ENCODE data around the gene EPAS1. TPM values are rescaled to one million over a fixed set of nuclear protein-coding genes. Genes with fewer than 3 reads are reported as not detected.

EPAS1 gene
- total and polyA plus RNA-seq, 2 of the 8 experiments (the other 6 are each of a cell fraction or from before 2014, with no cell fraction given): 2.0 to 4.9 TPM

DNA sequence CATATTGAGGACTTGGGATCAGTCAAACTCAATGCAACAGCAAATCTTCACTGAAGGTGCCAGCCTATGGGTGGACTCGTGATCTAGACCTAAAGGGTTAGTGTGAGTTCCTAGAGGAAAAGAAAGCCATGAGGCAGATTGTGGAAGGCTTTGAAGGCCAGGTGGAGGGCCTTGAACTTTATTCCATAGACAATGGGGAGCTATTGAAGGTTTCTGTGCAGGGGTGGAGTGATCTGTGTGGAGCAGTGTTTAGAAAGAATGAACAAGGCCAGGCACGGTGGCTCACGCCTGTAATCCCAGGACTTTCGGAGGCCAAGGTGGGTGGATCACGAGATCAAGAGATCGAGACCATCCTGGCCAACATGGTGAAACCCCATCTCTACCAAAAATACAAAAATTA lies 61.5 kb downstream of the EPAS1 start:
- H2BK20ac ChIP-seq (ENCODE audit: low read length): no peak overlapping the region
- no peak overlapping the region for H3K56ac ChIP-seq (replicated peaks; ENCODE audit: insufficient read length, low read depth, low read length)
- H3K23ac ChIP-seq (ENCODE audit: insufficient read length): no peak overlapping the region
- H2BK15ac ChIP-seq (ENCODE audit: low read length): no peak overlapping the region
- no peaks in the 10 kb centered on the region for H3K9me3 ChIP-seq (ENCODE audit: insufficient read depth in 2 of 2, low read depth in 1 of 2, low read length in 1 of 2)
- no peak overlapping the region for H2BK12ac ChIP-seq (ENCODE audit: low read depth, low read length)
- H2BK120ac ChIP-seq (replicated peaks; ENCODE audit: low read depth, low read length): no peak overlapping the region
- H3K4me3 ChIP-seq (ENCODE audit: extremely low read depth in 1 of 4, insufficient read depth in 2 of 4, low read depth in 3 of 4, low read length in 4 of 4): no peak overlapping the region
- no peak overlapping the region for H2BK5ac ChIP-seq (ENCODE audit: low read depth, low read length)
- CTCF ChIA-PET (ENCODE audit: partially characterized antibody): interaction anchor here (0.7 to 6.8 kb wide), 3 partner anchors 9 to 20 kb away, joined by 3 to 52 read pairs (median 3); no protein-coding TSS in a partner anchor
- no peaks in the 10 kb centered on the region for H4K20me1 ChIP-seq (replicated peaks in 1 of 2; ENCODE audit: control insufficient read depth in 1 of 2, insufficient read depth in 2 of 2, low read length in 2 of 2)
- H3K18ac ChIP-seq (ENCODE audit: extremely low read depth, low read length): no peak overlapping the region
- no peak for DNase-seq (ENCODE audit: low read depth in 1 of 2, low spot score in 2 of 2)
- no peaks in the 10 kb centered on the region for H3K23me2 ChIP-seq (ENCODE audit: low read depth, low read length)
- no peak overlapping the region for H4K5ac ChIP-seq (ENCODE audit: insufficient read length, low read depth, low read length)
- no peak overlapping the region for H3K9ac ChIP-seq (replicated peaks in 1 of 4; ENCODE audit: extremely low read depth in 1 of 4, low read depth in 3 of 4, low read length in 3 of 4)
- no peak overlapping the region for H4K91ac ChIP-seq (replicated peaks; ENCODE audit: insufficient read length, low read length)
- no peak for FAIRE-seq
- POLR2A ChIA-PET (ENCODE audit: partially characterized antibody): no interaction called here
- no peak overlapping the region for H2AK5ac ChIP-seq (ENCODE audit: low read depth, low read length)
- H3K36me3 ChIP-seq (ENCODE audit: control insufficient read depth in 2 of 4, insufficient read depth in 4 of 4, low read length in 3 of 4): no peaks in the 10 kb centered on the region
- no peaks in the 10 kb centered on the region for H3K27me3 ChIP-seq (replicated peaks in 1 of 4; ENCODE audit: control insufficient read depth in 3 of 4, extremely low read depth in 1 of 4, insufficient read depth in 3 of 4, low read length in 3 of 4)
- H3K4me1 ChIP-seq (replicated peaks in 1 of 4; ENCODE audit: control insufficient read depth in 3 of 4, insufficient read depth in 4 of 4, low read length in 3 of 4): no peaks in the 10 kb centered on the region
- 90% methylated on average over 6 of the region's 6 CpGs; no CpG with 5 or more reads in 1 of the 2 experiments for WGBS, 2 experiments (ENCODE audit: extremely low coverage in 1 of 2, insufficient coverage in 1 of 2, insufficient read length in 1 of 2, insufficient replicate concordance in 2 of 2, low coverage in 1 of 2, low lambda C conversion rate in 2 of 2, missing lambda C conversion rate in 1 of 2)
- no peak overlapping the region for H3K27ac ChIP-seq (ENCODE audit: low read depth, low read length)
- no peak overlapping the region for H2AFZ ChIP-seq (ENCODE audit: low read length)
- no peaks in the 10 kb centered on the region for H3K79me2 ChIP-seq (ENCODE audit: control insufficient read depth in 1 of 2, insufficient read depth in 2 of 2, low read length in 2 of 2)
- H3K14ac ChIP-seq (ENCODE audit: insufficient read length): no peak overlapping the region
- H3K4me2 ChIP-seq (ENCODE audit: insufficient read depth in 1 of 2, low read depth in 2 of 2, low read length in 2 of 2): no peak overlapping the region
- no peak overlapping the region for H3K4ac ChIP-seq (replicated peaks; ENCODE audit: insufficient read length, low read depth, low read length)
- H4K8ac ChIP-seq (ENCODE audit: extremely low read depth, insufficient read depth, low read length): no peak overlapping the region
- no peaks in the 10 kb centered on the region for H3K79me1 ChIP-seq (ENCODE audit: low read depth, low read length)
- TF ChIP-seq, protein P1, sequence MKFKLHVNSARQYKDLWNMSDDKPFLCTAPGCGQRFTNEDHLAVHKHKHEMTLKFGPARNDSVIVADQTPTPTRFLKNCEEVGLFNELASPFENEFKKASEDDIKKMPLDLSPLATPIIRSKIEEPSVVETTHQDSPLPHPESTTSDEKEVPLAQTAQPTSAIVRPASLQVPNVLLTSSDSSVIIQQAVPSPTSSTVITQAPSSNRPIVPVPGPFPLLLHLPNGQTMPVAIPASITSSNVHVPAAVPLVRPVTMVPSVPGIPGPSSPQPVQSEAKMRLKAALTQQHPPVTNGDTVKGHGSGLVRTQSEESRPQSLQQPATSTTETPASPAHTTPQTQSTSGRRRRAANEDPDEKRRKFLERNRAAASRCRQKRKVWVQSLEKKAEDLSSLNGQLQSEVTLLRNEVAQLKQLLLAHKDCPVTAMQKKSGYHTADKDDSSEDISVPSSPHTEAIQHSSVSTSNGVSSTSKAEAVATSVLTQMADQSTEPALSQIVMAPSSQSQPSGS (IDR thresholded peaks at IDR 0.05; ENCODE audit: low read length): no peak
- TF ChIP-seq SP4 (IDR thresholded peaks at IDR 0.05; ENCODE audit: low read length) (no peak), EP300 (IDR thresholded peaks at IDR 0.05; ENCODE audit: borderline replicate concordance in 1 of 2, low read depth in 2 of 2, low read length in 2 of 2) (no peak), CHD1 (IDR thresholded peaks at IDR 0.05; ENCODE audit: low read depth, low read length) (no peak), EZH2 (IDR thresholded peaks at IDR 0.05; ENCODE audit: low read depth, low read length, severe bottlenecking) (no peak), RAD21 (IDR thresholded peaks at IDR 0.05 in 1 of 2, conservative IDR thresholded peaks at IDR 0.05 in 1 of 2; ENCODE audit: low read depth in 2 of 2, low read length in 2 of 2) (no peak), CBX5 (IDR thresholded peaks at IDR 0.05; ENCODE audit: low read depth, low read length) (no peak), HDAC2 (IDR thresholded peaks at IDR 0.05; ENCODE audit: borderline replicate concordance in 1 of 2, low read depth in 2 of 2, low read length in 2 of 2) (no peak), CEBPB (IDR thresholded peaks at IDR 0.05; ENCODE audit: low read depth, low read length) (no peak), BRCA1 (IDR thresholded peaks at IDR 0.05; ENCODE audit: low read depth, low read length) (no peak), KDM5A (IDR thresholded peaks at IDR 0.05; ENCODE audit: low read length) (no peak), SIN3A (conservative IDR thresholded peaks at IDR 0.05 in 1 of 2, IDR thresholded peaks at IDR 0.05 in 1 of 2; ENCODE audit: low read depth in 1 of 2, low read length in 2 of 2) (no peak)
